DND-41 (cell line): ENCODE data around the gene CD3E.

ENCODE experiments used
- EZH2 ChIP-seq: IDR thresholded peaks from 3 replicates; pipeline ENCODE4 v1.6.1; 2012; ENCODE audit warnings: borderline replicate concordance, low read depth, mild to moderate bottlenecking, moderate library complexity, low read length, inconsistent platforms; ENCODE audit not compliant: severe bottlenecking
- TF ChIP-seq, protein P1 (sequence below): IDR thresholded peaks from 2 replicates; pipeline ENCODE4 v1.5.1; 2012; ENCODE audit warnings: borderline replicate concordance, low read length, moderate library complexity, mild to moderate bottlenecking; ENCODE audit not compliant: poor library complexity, severe bottlenecking; ENCODE audit errors: extremely low read depth

- TF ChIP-seq, protein P1, sequence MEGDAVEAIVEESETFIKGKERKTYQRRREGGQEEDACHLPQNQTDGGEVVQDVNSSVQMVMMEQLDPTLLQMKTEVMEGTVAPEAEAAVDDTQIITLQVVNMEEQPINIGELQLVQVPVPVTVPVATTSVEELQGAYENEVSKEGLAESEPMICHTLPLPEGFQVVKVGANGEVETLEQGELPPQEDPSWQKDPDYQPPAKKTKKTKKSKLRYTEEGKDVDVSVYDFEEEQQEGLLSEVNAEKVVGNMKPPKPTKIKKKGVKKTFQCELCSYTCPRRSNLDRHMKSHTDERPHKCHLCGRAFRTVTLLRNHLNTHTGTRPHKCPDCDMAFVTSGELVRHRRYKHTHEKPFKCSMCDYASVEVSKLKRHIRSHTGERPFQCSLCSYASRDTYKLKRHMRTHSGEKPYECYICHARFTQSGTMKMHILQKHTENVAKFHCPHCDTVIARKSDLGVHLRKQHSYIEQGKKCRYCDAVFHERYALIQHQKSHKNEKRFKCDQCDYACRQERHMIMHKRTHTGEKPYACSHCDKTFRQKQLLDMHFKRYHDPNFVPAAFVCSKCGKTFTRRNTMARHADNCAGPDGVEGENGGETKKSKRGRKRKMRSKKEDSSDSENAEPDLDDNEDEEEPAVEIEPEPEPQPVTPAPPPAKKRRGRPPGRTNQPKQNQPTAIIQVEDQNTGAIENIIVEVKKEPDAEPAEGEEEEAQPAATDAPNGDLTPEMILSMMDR, result no peak
- TF ChIP-seq EZH2, result no peak
These were observed 29.4 kb upstream of the CD3E start for GRCh38 chr11:118275176-118275575.
